ENCODE results near the gene PKNOX2. TPM values are rescaled to one million over a fixed set of nuclear protein-coding genes. Genes with fewer than 3 reads are reported as not detected.

PKNOX2 gene
- total and polyA plus RNA-seq, 9 of the 15 experiments (the other 6 are each of a cell fraction or from before 2014, with no cell fraction given): not detected

DNA sequence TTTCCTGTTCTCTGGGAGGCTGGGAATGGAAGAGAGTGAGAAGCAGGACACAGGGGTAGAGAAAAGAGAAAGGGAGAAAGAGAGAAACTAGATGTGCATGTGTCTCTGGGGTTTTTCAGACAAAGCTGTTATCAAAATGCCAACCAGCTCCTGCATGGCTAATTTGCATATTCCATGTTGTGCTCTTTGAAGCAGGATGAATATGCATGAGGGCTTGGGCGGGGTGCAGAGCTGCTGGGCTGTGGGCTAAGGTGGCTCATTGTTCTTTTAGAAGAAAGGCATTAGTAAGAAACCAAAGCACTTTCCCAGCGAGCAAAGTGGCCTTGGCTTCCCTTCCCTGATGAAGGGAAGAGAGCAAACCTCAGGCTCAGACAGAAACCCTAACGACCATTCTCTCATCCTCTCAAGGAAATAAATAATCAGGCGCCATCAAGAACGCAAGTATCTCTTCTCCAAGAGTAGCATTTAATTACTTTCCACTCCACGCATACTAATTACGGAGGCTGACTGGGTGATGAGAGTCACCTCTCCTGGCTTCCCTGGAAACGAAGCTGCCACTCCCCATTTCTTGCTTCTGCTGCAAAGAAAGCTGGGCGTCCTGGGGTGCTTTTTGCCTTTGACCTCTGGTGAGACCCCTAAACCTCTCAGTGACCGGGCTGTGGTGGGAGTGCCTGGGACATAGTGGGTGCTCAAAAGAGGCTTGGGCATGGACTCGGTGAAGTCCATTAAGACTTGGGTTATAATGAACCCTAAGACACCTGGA is 277.3 kb downstream of the PKNOX2 start:
- H3K4me3 ChIP-seq: no peak overlapping the region
- H4K20me1 ChIP-seq (replicated peaks; ENCODE audit: control insufficient read depth, insufficient read depth, low read length): no peaks in the 10 kb centered on the region
- H3K27me3 ChIP-seq (ENCODE audit: control insufficient read depth in 2 of 2, insufficient read depth in 2 of 2, low read length in 2 of 2): 0 out of 5 replicates have a peak, but pooled peaks cover 0 to 5% of the 10 kb centered on the region in 2 experiments
- no peaks in the 10 kb centered on the region for H3K79me2 ChIP-seq (ENCODE audit: control insufficient read depth, insufficient read depth, low read length)
- H3K9me3 ChIP-seq (replicated peaks; ENCODE audit: control insufficient read depth, insufficient read depth, low read depth, low read length): no peaks in the 10 kb centered on the region
- BruUV-seq (replicated peaks): no TSS peak
- TF ChIP-seq SRSF7 (optimal IDR thresholded peaks at IDR 0.05; ENCODE audit: low read depth, low read length): no peak
- 0 out of 4 replicates have a peak, but pooled peaks have one; percentile 17 to 22 for TF ChIP-seq FOXK2 (conservative IDR thresholded peaks at IDR 0.05 in 1 of 2, IDR thresholded peaks at IDR 0.05 in 1 of 2; ENCODE audit: low read depth in 2 of 2)
- H3K9me1 ChIP-seq (ENCODE audit: control insufficient read depth, insufficient read depth, low read length): no peaks in the 10 kb centered on the region
- FAIRE-seq (peak; percentile 76), DNase-seq (ENCODE audit: extremely low read depth in 1 of 4, low spot score in 3 of 4) (peak in 1 of 4 experiments; percentile 32), ATAC-seq (peak; percentile 79)
- no peak overlapping the region for H3K9ac ChIP-seq (ENCODE audit: insufficient read depth in 1 of 2, low read depth in 2 of 2, low read length in 2 of 2)
- intact Hi-C loops (cut with micrococcal nuclease): no loop called here
- H3K4me2 ChIP-seq (ENCODE audit: insufficient read depth, low read length): peak overlapping the region; percentile 65
- no peak overlapping the region for H3K27ac ChIP-seq (ENCODE audit: extremely low read depth, low read depth, low read length)
- CTCF ChIA-PET (ENCODE audit: low intra/inter-chr PET ratio): no interaction called here
- H2AFZ ChIP-seq (ENCODE audit: low read depth, low read length): peak overlapping the region; percentile 73
- H3K36me3 ChIP-seq (ENCODE audit: control insufficient read depth, insufficient read depth, low read length): no peaks in the 10 kb centered on the region
- WGBS (ENCODE audit: insufficient coverage, low coverage, missing lambda C conversion rate): 28% methylated on average over 11 of the region's 11 CpGs
- in situ Hi-C loops (cut with MboI): no loop called here
- POLR2A ChIA-PET: no interaction called here
- peaks cover 20 to 23% of the 10 kb centered on the region in 2 experiments for H3K4me1 ChIP-seq (replicated peaks in 1 of 2; ENCODE audit: control insufficient read depth in 2 of 2, insufficient read depth in 2 of 2, low read length in 2 of 2)

DNA sequence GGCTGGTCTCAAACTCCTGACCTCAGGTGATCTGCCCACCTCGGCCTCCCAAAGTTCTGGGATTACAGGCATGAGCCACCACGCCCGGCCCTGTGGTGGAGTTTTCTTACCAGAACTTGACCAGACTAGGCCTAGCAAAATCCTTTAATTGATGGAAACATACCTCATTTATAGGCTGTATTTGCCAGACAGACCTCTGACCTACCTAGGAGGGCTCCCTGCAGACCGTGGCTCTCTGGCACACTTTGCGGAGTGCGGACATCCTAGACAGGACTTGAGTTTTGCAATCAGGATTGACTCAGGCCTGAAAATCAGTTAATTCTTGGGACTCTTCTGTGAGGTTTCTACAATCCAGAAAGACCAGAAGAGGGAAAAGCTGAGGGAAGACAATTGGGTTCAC is 278.4 kb downstream of the PKNOX2 start:
- in situ Hi-C loops (cut with MboI) (no loop called here), intact Hi-C loops (cut with micrococcal nuclease) (no loop called here)
- H4K20me1 ChIP-seq (replicated peaks; ENCODE audit: control insufficient read depth, insufficient read depth, low read length): no peaks in the 10 kb centered on the region
- no peaks in the 10 kb centered on the region for H3K36me3 ChIP-seq (ENCODE audit: control insufficient read depth, insufficient read depth, low read length)
- H3K4me3 ChIP-seq: no peak overlapping the region
- no peaks in the 10 kb centered on the region for H3K9me1 ChIP-seq (ENCODE audit: control insufficient read depth, insufficient read depth, low read length)
- no peak for DNase-seq (ENCODE audit: extremely low read depth in 1 of 4, low spot score in 3 of 4)
- BruUV-seq (replicated peaks): no TSS peak
- H3K9me3 ChIP-seq (replicated peaks; ENCODE audit: control insufficient read depth, insufficient read depth, low read depth, low read length): no peaks in the 10 kb centered on the region
- H3K27ac ChIP-seq (ENCODE audit: extremely low read depth, low read depth, low read length): no peak overlapping the region
- ChIA-PET POLR2A (no interaction called here), CTCF (ENCODE audit: low intra/inter-chr PET ratio) (no interaction called here)
- H3K4me2 ChIP-seq (ENCODE audit: insufficient read depth, low read length): no peak overlapping the region
- no peak overlapping the region for H3K9ac ChIP-seq (ENCODE audit: insufficient read depth in 1 of 2, low read depth in 2 of 2, low read length in 2 of 2)
- no peak for FAIRE-seq
- no peaks in the 10 kb centered on the region for H3K79me2 ChIP-seq (ENCODE audit: control insufficient read depth, insufficient read depth, low read length)
- no peak for TF ChIP-seq GTF2A2 (tag; IDR thresholded peaks at IDR 0.05)
- TF ChIP-seq JUNB (CRISPR knock-in tag; conservative IDR thresholded peaks at IDR 0.05): no peak
- H3K27me3 ChIP-seq (ENCODE audit: control insufficient read depth in 2 of 2, insufficient read depth in 2 of 2, low read length in 2 of 2): 0 out of 5 replicates have a peak, but pooled peaks cover 0 to 5% of the 10 kb centered on the region in 2 experiments
- 81% methylated on average over 6 of the region's 6 CpGs for WGBS (ENCODE audit: insufficient coverage, low coverage, missing lambda C conversion rate)
- no peak for ATAC-seq
- no peak overlapping the region for H2AFZ ChIP-seq (ENCODE audit: low read depth, low read length)
- H3K4me1 ChIP-seq (replicated peaks in 1 of 2; ENCODE audit: control insufficient read depth in 2 of 2, insufficient read depth in 2 of 2, low read length in 2 of 2): peaks cover 20 to 23% of the 10 kb centered on the region in 2 experiments
